ENCODE results near the gene SHTN1. TPM values are rescaled to one million over a fixed set of nuclear protein-coding genes. Genes with fewer than 3 reads are reported as not detected.

SHTN1 gene
- total and polyA plus RNA-seq, 2 experiments from 2014 or later: 6.7 to 8.0 TPM

DNA sequence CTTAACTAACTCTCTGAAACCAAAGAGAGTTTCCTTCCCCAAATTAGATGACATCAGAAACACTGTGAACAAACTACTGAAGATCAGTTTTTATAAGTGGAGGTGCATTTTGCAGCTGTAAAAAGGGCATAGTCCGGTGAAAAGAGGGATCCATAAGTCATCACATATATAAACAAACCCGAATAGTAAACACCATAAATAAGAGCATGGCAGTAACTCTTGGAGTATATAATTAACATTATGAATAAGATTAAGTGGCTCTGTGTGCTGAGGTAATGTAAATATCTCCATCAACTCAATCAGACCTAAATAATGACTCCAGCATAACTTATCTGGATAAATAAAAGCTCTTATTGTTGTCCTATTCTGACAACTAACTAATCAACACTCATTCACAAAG, 43.0 kb upstream of the SHTN1 start:
- ATAC-seq (no peak), DNase-seq (ENCODE audit: low spot score) (no peak)
- Histone ChIP-seq H4K20me1 (replicated peaks; ENCODE audit: insufficient read depth) (no peaks in the 10 kb centered on the region), H3K27me3 (ENCODE audit: insufficient read depth) (no peaks in the 10 kb centered on the region), H3K9me2 (ENCODE audit: insufficient read depth) (no peaks in the 10 kb centered on the region), H3F3A (replicated peaks; ENCODE audit: low read depth) (no peaks in the 10 kb centered on the region), H2AFZ (no peak overlapping the region), H3K27ac (ENCODE audit: low read depth) (no peak overlapping the region), H3K4me3 (no peak overlapping the region), H3K4me1 (ENCODE audit: insufficient read depth) (no peaks in the 10 kb centered on the region), H3K79me2 (replicated peaks; ENCODE audit: insufficient read depth) (no peaks in the 10 kb centered on the region), H3K4me2 (no peak overlapping the region), H3K36me3 (ENCODE audit: insufficient read depth) (no peaks in the 10 kb centered on the region)
- no peaks in the 10 kb centered on the region; the same call in 2 of the 3 replicates for H3K9me3 Mint-ChIP-seq
- TF ChIP-seq, protein P1, sequence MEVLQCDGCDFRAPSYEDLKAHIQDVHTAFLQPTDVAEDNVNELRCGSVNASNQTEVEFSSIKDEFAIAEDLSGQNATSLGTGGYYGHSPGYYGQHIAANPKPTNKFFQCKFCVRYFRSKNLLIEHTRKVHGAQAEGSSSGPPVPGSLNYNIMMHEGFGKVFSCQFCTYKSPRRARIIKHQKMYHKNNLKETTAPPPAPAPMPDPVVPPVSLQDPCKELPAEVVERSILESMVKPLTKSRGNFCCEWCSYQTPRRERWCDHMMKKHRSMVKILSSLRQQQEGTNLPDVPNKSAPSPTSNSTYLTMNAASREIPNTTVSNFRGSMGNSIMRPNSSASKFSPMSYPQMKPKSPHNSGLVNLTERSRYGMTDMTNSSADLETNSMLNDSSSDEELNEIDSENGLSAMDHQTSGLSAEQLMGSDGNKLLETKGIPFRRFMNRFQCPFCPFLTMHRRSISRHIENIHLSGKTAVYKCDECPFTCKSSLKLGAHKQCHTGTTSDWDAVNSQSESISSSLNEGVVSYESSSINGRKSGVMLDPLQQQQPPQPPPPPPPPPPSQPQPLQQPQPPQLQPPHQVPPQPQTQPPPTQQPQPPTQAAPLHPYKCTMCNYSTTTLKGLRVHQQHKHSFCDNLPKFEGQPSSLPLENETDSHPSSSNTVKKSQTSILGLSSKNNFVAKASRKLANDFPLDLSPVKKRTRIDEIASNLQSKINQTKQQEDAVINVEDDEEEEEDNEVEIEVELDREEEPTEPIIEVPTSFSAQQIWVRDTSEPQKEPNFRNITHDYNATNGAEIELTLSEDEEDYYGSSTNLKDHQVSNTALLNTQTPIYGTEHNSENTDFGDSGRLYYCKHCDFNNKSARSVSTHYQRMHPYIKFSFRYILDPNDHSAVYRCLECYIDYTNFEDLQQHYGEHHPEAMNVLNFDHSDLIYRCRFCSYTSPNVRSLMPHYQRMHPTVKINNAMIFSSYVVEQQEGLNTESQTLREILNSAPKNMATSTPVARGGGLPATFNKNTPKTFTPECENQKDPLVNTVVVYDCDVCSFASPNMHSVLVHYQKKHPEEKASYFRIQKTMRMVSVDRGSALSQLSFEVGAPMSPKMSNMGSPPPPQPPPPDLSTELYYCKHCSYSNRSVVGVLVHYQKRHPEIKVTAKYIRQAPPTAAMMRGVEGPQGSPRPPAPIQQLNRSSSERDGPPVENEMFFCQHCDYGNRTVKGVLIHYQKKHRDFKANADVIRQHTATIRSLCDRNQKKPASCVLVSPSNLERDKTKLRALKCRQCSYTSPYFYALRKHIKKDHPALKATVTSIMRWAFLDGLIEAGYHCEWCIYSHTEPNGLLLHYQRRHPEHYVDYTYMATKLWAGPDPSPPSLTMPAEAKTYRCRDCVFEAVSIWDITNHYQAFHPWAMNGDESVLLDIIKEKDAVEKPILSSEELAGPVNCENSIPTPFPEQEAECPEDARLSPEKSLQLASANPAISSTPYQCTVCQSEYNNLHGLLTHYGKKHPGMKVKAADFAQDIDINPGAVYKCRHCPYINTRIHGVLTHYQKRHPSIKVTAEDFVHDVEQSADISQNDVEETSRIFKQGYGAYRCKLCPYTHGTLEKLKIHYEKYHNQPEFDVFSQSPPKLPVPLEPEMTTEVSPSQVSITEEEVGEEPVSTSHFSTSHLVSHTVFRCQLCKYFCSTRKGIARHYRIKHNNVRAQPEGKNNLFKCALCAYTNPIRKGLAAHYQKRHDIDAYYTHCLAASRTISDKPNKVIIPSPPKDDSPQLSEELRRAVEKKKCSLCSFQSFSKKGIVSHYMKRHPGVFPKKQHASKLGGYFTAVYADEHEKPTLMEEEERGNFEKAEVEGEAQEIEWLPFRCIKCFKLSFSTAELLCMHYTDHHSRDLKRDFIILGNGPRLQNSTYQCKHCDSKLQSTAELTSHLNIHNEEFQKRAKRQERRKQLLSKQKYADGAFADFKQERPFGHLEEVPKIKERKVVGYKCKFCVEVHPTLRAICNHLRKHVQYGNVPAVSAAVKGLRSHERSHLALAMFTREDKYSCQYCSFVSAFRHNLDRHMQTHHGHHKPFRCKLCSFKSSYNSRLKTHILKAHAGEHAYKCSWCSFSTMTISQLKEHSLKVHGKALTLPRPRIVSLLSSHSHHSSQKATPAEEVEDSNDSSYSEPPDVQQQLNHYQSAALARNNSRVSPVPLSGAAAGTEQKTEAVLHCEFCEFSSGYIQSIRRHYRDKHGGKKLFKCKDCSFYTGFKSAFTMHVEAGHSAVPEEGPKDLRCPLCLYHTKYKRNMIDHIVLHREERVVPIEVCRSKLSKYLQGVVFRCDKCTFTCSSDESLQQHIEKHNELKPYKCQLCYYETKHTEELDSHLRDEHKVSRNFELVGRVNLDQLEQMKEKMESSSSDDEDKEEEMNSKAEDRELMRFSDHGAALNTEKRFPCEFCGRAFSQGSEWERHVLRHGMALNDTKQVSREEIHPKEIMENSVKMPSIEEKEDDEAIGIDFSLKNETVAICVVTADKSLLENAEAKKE (CRISPR knock-in tag; IDR thresholded peaks at IDR 0.05): no peak
- TF ChIP-seq STAT1 (IDR thresholded peaks at IDR 0.05; ENCODE audit: unreplicated experiment): no peak
- TF ChIP-seq ZNF114 (CRISPR knock-in tag; IDR thresholded peaks at IDR 0.05): no peak
- H3K27me3 Mint-ChIP-seq (ENCODE audit: insufficient read depth, low read depth, poor library complexity): peaks cover 2% of the 10 kb centered on the region
- no peaks in the 10 kb centered on the region for H3K4me1 Mint-ChIP-seq
- no peak overlapping the region for H3K27ac Mint-ChIP-seq
- H3K36me3 Mint-ChIP-seq (ENCODE audit: low read depth): no peaks in the 10 kb centered on the region
- no peak overlapping the region for H3K4me3 Mint-ChIP-seq

DNA sequence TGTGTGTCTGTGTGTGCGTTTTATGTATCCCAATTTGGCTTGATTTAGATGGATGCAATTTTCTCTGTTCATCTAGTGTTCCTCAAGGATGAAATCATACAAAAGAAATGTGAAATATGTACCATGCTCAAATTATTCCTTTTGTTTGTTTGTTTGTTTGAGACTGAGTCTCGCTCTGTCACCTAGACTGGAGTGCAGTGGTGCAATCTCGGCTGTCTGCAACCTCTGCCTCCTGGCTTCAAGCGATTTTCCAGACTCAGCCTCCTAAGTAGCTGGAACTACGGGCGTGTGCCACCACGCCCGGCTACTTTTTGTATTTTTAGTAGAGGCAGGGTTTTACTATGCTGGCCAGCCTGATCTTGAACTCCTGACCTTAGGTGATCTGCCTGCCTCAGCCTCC, 11.3 kb upstream of the SHTN1 start:
- Histone ChIP-seq H3K36me3 (ENCODE audit: insufficient read depth) (no peaks in the 10 kb centered on the region), H3K4me1 (ENCODE audit: insufficient read depth) (no peaks in the 10 kb centered on the region), H4K20me1 (replicated peaks; ENCODE audit: insufficient read depth) (no peaks in the 10 kb centered on the region), H2AFZ (no peak overlapping the region), H3K27ac (ENCODE audit: low read depth) (no peak overlapping the region), H3F3A (replicated peaks; ENCODE audit: low read depth) (no peaks in the 10 kb centered on the region), H3K4me3 (no peak overlapping the region), H3K27me3 (ENCODE audit: insufficient read depth) (no peaks in the 10 kb centered on the region), H3K79me2 (replicated peaks; ENCODE audit: insufficient read depth) (no peaks in the 10 kb centered on the region), H3K4me2 (no peak overlapping the region), H3K9me2 (ENCODE audit: insufficient read depth) (no peaks in the 10 kb centered on the region)
- Mint-ChIP-seq H3K4me3 (no peak overlapping the region), H3K27me3 (ENCODE audit: insufficient read depth, low read depth, poor library complexity) (no peaks in the 10 kb centered on the region), H3K27ac (no peak overlapping the region), H3K36me3 (ENCODE audit: low read depth) (no peaks in the 10 kb centered on the region), H3K4me1 (no peaks in the 10 kb centered on the region), H3K9me3 (no peaks in the 10 kb centered on the region)
- no peak for ATAC-seq
- DNase-seq (ENCODE audit: low spot score): no peak
- TF ChIP-seq NANOG (IDR thresholded peaks at IDR 0.05; ENCODE audit: borderline replicate concordance) (no peak), STAT1 (IDR thresholded peaks at IDR 0.05; ENCODE audit: unreplicated experiment) (no peak), EZH2phosphoT487 (IDR thresholded peaks at IDR 0.05; ENCODE audit: unreplicated experiment) (no peak), POLR2AphosphoS5 (IDR thresholded peaks at IDR 0.05; ENCODE audit: low read depth) (no peak), JUNB (IDR thresholded peaks at IDR 0.05; ENCODE audit: unreplicated experiment) (no peak)
- TF ChIP-seq, protein P2, sequence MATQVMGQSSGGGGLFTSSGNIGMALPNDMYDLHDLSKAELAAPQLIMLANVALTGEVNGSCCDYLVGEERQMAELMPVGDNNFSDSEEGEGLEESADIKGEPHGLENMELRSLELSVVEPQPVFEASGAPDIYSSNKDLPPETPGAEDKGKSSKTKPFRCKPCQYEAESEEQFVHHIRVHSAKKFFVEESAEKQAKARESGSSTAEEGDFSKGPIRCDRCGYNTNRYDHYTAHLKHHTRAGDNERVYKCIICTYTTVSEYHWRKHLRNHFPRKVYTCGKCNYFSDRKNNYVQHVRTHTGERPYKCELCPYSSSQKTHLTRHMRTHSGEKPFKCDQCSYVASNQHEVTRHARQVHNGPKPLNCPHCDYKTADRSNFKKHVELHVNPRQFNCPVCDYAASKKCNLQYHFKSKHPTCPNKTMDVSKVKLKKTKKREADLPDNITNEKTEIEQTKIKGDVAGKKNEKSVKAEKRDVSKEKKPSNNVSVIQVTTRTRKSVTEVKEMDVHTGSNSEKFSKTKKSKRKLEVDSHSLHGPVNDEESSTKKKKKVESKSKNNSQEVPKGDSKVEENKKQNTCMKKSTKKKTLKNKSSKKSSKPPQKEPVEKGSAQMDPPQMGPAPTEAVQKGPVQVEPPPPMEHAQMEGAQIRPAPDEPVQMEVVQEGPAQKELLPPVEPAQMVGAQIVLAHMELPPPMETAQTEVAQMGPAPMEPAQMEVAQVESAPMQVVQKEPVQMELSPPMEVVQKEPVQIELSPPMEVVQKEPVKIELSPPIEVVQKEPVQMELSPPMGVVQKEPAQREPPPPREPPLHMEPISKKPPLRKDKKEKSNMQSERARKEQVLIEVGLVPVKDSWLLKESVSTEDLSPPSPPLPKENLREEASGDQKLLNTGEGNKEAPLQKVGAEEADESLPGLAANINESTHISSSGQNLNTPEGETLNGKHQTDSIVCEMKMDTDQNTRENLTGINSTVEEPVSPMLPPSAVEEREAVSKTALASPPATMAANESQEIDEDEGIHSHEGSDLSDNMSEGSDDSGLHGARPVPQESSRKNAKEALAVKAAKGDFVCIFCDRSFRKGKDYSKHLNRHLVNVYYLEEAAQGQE (IDR thresholded peaks at IDR 0.05; ENCODE audit: unreplicated experiment): no peak
